Fibroblast of skin of scalp (primary cell): ENCODE measurements around the gene MACROD2.
A peak's percentile ranks its signal among the peaks of the same experiment; 100 is the strongest.

Experiments
- DNase-seq: peaks from one replicate; pipeline ENCODE4 v3.0.0-alpha.2; 2013

Gene MACROD2

DNA sequence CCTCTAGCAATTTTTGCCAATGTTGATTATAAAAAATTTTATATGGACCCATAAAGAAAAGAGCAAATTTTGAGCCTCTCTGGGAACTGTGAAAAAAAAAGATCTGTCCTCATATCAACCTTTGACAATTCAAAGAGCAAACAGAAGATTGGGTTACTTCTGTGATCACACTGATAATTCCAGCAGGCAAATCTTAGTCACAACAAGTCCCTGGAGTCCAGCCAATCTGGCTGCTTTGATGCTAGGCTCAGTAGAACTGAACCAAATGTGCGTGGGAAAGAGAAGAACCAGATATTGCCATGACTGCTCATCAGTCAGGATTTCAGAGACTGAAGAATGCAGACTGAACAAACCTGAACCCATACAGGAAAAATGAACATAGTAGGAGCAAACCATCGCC, 780.5 kb downstream of the MACROD2 start:
- DNase-seq, result peak; percentile 72

DNA sequence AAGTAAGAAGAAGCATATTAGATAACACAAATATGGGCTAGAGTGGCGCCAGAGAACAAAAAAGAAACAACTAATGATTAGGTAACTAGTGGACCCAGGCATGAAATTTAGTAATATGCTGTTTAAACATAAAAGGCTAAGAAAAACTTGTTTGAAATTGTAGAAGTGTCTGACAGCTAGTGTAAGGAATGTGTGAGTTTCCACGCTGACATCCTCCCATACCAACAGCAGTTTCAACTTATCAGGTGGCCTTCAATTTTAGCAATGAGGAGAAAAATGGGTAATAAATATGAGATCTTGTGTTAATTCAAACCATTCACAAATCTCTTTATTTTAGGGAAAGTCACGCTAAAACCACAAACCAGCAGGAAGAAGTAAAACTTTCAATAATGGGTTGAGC, 782.3 kb downstream of the MACROD2 start:
- peak; percentile 55 for DNase-seq

DNA sequence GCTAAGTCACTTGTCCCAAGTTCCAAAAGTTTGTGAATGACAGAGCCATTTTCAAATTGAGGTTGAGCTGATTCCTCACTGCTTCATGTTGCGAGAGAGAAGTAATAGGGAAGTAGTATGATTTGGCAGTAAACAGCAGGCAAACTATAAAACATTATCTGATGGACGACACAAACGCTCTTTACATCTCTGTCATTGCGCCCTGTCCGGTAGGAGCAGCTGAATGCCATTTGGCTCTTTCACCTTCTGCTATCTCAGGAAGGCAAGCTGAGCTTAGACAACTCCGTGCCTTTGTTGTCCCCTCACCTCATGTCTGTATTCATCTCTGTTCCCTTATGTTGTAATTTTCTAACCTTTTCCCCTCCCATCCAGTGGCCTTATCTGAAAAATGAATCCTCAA, 782.8 kb downstream of the MACROD2 start:
- DNase-seq, result no peak

DNA sequence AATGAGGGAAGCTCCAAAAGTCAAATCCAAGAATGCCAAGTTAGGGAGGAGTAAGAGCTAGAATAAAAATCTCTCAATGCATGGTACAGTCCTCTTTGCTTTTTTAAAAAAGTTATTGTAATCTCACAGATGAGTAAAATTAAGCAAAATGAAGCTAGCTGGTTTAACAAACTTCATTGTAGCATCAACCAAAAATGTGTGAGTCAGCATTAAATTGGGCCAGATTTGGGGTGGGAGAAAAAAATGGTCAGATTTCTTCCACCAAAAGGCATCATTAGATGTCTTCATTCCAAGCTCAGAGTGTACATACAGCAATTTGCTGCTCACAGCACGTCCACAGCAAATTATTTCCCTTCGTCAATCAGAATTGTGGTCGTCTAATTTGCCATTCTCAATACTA, 783.6 kb downstream of the MACROD2 start:
- peak; percentile 12 for DNase-seq

DNA sequence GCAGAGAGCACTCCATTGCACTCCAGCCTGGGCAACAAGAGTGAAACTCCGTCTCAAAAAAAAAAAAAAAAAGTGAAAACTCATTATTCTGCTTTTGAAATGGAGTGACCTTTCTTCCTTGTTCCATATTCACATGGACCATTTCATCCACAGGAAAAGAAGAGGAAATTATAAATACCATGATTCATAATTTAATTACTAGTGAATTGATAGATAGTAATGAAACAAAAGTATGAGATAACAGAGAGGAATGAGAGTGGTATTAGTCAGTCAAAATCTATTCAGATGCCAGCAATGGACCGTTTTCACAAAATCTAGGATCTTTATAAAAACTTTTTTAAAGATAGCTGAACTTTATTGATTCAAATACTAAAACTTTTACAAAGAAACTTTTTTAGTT, 785.2 kb downstream of the MACROD2 start:
- no peak for DNase-seq

DNA sequence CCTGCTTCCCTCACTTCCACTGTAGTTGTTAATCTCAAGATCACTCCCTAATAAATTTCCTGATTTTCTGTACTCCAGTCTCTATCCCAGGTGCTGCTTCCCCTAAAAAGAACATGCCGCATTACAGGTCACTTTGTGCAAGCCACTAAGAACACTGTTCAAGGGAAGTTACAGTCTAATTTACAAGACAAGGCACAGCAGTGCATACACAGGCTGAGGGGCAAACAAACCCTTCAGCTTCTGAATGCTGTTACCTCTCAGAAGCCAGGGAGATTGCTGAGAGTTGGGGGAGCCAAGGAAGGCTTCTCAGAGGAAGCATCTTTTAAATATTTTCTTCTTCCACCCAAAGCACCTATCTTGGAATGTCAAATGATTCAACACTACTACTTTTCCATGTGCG, 787.4 kb downstream of the MACROD2 start:
- no peak for DNase-seq

DNA sequence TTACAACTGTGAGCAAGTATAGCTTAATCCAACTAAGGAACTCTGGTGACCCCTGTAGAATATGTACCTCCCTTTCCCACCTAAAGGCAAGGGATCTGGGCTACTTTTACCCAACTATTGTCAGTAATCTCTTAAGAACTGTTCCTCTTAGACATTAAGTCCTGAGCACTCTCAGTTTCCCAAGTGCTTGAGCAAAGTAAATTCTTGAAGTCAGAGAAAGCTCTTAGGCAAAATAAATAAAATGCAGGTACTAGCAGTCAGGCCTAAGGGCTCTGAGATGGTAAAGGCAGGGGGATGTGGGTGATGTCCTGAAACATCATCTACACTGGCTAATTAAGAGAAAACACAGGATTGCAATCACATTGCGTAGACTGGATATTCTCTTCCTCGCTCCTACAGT, 788.5 kb downstream of the MACROD2 start:
- DNase-seq, result no peak

DNA sequence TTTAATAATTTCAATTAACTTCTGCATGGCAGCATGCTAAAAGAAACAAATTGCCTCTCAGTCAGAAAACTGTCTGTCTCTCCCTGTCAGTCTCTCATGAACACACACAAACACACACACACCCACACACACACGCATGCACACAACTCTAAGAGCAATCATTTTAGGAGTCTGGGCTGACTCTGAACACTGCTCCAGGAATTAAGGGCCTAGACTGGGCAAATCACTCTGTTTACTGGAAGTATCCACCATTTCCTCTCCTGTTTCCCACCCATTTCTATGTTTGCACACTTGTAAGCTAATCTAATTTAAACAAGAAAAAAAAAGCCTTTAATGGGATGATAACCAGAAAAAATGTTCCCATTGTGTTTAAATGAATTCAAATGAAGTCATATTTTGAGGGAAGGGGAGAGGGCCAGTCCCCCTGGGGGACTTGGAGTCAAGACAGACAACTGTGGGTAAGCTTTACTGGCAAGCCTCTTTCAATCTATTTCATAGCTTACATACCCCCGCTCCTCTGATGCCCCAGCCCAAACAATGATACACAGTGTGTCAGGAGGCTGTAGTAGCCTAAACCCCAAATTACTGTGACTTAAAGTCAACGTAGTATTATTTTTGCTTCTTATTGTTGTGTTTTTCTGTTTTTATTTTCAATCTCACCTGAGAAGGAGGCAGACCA, 789.9 kb downstream of the MACROD2 start:
- no peak for DNase-seq

DNA sequence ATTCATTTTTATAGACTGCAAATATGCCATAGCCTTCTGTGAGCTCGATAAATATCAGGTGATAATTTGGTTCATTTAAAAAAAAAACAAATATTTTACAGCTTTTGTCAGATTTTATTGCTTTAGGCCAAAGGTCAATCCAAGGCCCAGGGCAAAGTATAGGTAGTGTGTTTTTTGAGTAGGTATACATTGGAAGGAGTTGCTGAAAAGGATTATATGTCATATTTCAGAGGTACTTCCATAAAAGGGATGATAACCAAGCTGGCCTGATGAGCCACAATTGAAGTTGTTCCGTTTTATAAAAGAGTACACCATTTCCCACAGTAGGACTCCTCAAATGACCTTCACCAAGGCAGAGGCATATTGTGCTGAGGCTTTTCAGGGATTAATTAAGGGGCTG, 794.9 kb downstream of the MACROD2 start:
- DNase-seq, result no peak

DNA sequence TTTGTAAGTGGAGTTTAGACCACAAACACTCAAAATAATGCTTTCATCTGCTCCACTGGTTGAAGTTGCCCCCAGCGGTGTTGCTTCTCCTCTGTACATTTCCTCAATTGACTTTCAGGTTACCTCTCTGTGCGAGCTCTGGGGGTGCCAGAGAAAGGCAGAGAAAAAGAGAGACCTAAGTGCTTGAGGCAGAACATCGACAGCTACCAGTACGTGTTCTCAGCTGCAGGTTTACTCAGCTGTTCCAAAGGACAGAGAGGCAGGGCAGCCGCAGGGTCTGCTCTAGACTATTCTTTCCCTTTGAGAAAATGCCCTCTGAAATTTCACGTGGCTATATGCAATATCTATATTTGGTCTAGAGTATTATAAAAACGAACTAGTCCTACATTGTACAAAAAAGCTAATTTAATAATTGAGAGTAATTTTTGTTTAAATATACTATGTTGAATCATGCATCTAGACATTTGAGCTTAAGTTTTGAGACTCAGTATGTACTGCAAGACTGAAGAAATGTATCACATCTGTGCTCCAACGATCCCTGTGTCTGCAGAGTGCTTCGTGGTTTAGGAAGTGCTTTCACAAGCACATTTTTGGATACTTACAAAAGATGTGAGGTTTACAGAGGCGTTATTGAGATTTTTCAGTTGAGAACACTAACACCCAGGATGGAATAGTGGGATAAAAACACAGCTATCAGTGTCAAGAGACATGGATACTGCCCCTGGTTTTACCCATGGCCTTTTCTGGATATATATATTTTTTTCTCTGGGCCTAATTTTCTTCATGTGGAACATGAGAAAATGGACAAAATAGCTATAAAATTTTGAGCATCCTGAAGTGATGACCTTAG, 795.7 kb downstream of the MACROD2 start:
- DNase-seq, result peak; percentile 78

DNA sequence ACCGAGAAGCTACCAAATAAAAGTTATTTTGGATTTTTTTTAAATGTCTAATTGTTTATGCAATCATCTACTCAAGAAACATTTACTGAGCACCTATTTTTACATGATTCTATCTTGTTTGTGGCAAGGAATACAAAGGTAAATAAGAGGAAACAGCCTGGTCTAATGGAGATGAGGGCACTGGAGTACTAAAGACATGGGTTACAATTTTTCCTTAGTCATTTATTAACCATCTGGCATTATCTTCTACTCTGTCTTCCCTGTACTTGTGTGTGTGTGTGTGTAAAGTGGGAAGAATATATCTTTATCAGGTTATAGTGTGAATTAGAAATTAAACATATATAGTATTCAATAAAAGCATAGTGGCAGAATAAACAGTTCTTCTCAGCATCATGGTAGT, 797.6 kb downstream of the MACROD2 start:
- no peak for DNase-seq

DNA sequence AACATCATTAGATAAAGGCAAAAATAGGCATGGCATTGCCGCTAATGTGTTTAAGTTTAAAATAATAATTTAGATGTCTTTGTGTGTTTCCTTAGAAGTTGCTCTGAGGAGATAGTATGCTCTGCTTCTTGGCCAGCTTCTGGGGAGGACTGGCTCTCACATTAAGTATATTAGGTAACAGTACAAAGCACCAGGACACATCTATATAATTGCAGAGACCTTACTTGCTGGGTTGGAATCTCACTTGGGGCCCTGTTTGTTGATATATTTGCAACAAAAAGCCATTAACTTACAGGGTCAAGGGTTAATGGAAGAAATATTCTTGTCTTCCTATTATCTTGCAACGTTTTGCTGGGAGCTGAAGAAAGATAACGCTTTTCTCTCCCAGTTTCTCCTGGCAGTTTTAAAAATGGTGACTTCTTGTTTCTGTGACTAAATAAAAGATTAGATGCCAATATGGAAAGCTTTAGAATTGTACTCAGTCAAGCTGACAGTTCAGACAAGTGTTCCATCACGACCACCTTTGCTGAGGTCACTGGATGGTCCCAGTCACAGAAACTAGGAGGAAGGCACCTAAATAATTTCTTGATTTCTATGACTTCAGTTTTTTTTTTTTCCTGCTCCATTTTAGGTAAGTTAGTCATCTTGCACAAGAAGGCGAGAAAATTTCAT, 804.4 kb downstream of the MACROD2 start:
- no peak for DNase-seq

DNA sequence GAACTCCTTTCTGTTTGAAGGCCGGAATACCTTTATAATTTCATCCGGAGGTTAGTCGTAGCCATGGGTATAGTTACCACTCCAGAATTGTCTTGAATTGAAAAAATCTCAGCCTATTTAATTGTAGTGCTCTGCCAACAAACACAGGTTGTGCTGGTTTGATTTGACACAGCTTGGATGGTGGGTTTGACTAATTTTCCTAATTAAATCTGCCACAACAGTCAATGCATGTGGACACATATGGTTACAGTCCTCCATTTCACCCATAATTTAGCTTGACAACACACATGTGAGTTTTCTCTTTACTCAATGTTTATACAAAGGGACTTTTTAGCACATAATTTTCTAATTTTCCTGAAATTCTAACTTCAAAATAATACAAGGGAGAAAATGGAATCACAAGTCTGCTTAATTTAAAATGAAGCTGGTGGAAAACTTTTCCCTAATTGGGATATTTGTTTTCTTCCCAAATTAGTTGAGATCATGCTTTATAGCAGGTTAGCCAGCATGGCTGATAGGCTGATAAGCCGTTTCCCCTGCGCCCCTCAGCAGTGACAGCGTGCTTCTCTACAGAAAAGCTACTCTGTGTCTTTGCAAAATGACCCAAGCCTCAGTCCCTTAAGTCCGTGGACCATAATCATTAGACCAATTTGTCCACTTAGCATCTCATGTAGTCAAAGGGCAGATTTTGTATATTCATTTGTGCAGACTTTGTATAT, 805.5 kb downstream of the MACROD2 start:
- DNase-seq, result no peak

DNA sequence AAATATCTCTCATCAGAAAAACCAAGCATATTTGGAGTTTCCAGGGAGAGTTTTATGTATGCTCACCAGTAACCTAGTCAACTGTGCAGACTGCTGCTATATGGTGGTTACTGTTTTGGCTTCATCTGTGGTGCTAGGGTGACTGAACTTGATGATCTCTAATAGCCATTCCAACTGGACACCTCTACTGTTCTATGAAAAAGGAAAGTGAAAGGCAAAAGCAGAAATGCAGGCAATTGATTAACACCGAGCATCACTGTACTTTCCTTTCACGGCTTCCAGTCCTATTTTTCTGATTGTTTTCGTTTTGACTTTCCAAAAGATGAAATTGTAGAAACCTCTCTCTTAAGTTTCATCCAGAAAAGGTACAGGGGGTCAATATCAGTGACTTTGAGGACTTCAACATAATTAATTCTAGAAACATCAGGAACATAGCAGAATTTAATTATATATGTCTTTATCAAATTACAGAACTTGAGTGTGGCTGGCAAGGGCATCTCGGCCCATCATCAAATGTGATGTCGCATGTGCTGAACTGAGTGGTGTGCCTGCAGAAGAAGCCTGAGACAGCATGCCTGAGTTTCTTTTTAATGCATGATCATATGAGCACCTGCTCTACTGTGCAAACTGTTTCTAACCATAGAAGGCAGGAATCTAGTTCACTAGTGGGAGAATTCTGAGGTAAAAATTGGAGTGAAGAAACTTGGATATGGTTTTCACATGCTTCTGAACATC, 806.4 kb downstream of the MACROD2 start:
- no peak for DNase-seq

DNA sequence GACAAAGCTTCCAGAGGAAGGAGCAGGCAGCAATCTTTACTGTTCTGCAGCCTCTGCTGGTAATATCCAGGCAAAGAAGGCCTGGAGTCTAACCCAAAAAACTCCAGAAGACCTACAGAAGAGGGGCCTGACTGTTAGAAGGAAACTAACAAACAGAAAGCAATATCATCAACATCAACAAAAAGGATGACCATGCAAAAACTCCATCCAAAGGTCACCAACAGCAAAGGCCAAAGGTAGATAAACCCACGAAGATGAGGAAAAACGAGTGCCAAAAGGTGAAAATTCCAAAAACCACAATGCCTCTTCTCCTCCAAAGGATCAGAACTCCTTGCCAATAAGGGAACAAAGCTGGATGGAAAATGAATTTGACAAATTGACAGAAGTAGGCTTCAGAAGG, 811.9 kb downstream of the MACROD2 start:
- DNase-seq, result no peak

DNA sequence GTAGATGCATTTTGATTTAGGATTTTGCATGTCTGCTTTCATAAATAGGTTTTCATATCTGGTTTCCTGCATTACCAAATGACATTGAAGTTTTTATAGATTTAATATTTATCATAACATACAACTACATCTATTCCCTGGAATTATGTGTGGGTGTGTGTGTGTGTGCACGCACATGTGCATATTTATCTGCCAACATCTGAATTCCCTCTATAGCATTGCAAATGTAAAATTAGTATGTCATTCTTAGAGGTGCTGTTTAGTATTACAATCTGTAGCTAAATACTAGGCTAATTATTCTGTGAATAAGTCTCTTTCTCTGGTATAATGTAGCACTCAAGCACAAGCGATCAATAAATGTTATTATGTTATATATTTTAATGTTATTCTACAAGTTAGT, 820.0 kb downstream of the MACROD2 start:
- DNase-seq, result no peak

DNA sequence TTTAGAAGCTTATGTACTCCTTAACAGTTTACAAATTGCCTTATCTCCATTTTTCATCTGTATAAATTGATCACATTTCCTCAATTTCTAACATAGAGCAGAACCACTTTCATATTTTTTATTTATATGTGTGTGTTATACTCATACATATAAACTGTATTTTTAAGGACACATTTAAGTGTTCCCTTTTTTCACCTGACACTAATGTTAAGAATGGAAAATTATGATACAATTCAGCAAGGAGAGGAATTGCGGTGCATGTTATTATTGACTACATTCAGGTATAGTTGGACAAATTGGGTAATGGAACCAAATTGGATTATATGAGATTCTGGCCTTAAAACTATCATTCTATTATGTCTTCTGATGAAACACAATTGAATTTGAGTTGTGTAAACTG, 821.2 kb downstream of the MACROD2 start:
- no peak for DNase-seq

DNA sequence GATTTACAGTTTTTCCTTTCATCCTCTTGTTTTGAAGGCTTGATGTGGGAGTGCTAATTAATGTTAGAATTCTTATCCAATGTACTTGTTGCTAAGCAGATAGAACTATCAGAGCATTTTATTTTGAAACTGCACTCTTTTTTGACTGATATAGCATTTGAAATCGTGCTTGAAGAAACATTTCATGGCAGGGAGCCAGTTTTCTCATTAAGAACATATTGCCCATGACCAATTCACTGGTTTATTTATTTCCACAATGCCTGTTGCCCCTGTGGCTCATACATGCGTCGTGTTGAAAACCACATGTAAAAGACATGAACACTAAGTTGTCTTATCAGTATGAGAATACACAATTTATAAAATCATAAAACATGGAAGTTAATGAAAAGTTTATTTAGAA, 821.8 kb downstream of the MACROD2 start:
- peak; percentile 8 for DNase-seq

DNA sequence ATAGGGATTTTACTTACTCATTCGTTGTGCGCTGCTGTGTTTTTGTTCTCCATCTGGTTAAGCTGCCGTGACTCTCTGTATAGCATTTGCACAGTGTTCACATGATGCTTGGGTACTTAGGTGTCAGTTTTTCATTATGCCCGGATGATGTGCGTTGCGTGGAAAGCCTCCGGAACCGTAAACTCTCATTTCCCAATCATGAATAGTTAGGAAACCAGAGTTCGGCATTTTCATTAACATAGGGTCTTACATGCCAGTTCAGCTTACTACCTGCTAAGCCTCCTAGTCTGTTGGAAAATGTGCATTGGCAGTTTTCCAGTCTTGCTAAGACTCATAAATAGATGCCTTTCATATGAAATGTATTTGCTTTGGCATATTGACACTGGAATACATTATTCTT, 825.5 kb downstream of the MACROD2 start:
- DNase-seq, result peak; percentile 51

DNA sequence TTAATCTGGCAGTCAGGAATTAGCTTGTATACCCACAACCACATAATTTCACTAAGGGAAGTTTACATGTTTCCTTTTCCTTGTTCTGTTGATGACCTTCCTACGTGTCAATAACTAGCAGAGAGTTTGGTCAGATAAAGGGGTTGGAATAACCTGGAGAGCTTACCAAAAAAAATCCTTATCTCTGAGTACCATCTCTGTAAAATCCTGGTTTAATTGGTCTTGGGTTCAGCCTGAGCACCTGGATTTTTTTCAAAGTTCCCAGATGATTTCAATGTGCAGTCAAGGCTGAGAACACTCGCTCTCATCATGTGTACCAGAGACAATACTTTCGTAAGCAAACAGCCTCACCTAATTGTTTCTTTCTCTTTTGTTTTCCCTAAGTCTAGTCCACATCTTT, 825.9 kb downstream of the MACROD2 start:
- DNase-seq, result no peak

DNA sequence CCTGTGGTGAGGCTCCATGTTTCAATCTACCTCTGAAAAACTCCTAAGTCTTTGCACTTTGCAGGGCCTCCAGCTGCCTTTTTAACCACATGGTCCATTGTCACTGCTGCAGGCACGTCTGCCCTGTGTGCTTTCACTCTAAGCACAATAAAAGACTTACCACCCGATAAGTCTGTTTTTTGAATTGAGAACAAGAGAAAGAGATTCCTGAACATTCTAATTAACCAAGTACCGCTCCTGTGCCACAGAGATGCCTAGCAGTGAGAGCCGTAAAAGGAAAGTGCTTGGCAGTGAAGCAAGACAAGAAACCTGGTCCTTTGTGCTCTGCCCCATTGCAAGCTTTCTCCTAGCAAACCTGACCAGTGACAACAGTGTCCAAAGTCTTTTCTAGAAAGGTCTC, 829.7 kb downstream of the MACROD2 start:
- DNase-seq, result no peak
